Measurements from ENCODE around the gene EMCN. TPM values are rescaled to one million over a fixed set of nuclear protein-coding genes. Genes with fewer than 3 reads are reported as not detected.

The EMCN gene
- total and polyA plus RNA-seq, 2 donors from 2014 or later = 48.1 to 140 TPM

DNA sequence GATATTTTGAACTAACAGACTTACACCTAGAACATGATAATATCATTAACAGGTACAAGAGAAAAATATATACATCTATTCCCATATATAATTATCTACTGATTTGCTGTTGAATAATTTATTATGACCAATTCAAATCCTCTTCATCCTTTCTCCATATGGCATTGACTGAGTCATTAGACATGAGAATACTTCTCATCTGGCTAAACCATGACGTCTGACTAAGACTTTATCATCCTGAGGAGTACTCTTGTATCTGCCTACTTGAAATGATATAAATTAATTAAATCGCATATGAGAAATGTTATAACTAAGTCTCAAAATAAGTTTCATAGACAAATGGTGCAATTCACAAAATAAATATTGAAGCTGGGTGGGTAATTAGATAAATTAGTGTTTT is 67.4 kb downstream of the EMCN start:
- H3K27ac ChIP-seq (ENCODE audit: low read depth in 2 of 2, low read length in 2 of 2) = no peak overlapping the region
- no peak overlapping the region for H3K4me3 ChIP-seq (ENCODE audit: low read length in 3 of 3)
- no peaks in the 10 kb centered on the region for H3K36me3 ChIP-seq (ENCODE audit: control insufficient read depth in 2 of 3, insufficient read depth in 3 of 3, low read length in 3 of 3)
- H3K4me1 ChIP-seq (ENCODE audit: control insufficient read depth in 2 of 3, insufficient read depth in 2 of 3, low read depth in 1 of 3, low read length in 3 of 3) = no peaks in the 10 kb centered on the region
- no peak overlapping the region for H3K9ac ChIP-seq (ENCODE audit: low read length in 3 of 3)
- FAIRE-seq (no peak), DNase-seq (no peak)
- H3K27me3 ChIP-seq (ENCODE audit: control insufficient read depth, insufficient read depth, low read length) = no peaks in the 10 kb centered on the region
- no peaks in the 10 kb centered on the region for H3K9me3 ChIP-seq (ENCODE audit: control insufficient read depth in 2 of 3, insufficient read depth in 1 of 3, low read length in 3 of 3)
- intact Hi-C loops (cut with DNase I) = no loop called here
- no peak for TF ChIP-seq CTCF (IDR thresholded peaks at IDR 0.05; ENCODE audit: borderline replicate concordance, extremely low read depth, insufficient read depth)

DNA sequence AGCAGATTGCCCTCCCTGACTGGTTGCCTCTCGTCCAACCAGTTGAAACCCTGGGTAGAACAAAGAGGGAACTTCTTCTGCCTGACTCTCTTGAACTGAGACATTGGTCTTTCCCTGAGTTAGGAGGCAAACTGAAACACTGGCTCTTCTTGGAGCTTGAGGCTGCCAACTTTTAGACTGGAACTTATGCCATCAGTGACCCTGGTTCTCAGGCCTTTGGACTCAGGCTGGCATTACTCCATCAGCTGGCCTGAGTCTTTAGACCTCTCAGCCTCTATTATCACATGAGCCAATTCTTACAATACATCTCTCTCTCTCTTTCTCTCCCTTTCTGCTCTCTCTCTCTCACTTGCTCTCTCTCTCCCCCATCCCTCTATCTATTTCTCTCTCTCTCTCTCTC is 86.4 kb downstream of the EMCN start:
- Histone ChIP-seq H3K9me3 (ENCODE audit: control insufficient read depth in 2 of 3, insufficient read depth in 1 of 3, low read length in 3 of 3) (no peaks in the 10 kb centered on the region), H3K27me3 (ENCODE audit: control insufficient read depth, insufficient read depth, low read length) (no peaks in the 10 kb centered on the region), H3K36me3 (ENCODE audit: control insufficient read depth in 2 of 3, insufficient read depth in 3 of 3, low read length in 3 of 3) (no peaks in the 10 kb centered on the region), H3K27ac (ENCODE audit: low read depth in 2 of 2, low read length in 2 of 2) (no peak overlapping the region), H3K4me1 (ENCODE audit: control insufficient read depth in 2 of 3, insufficient read depth in 2 of 3, low read depth in 1 of 3, low read length in 3 of 3) (peaks cover 0 to 2% (median 0%) of the 10 kb centered on the region in 3 donors), H3K9ac (ENCODE audit: low read length in 3 of 3) (no peak overlapping the region), H3K4me3 (ENCODE audit: low read length in 3 of 3) (no peak overlapping the region)
- TF ChIP-seq CTCF (IDR thresholded peaks at IDR 0.05; ENCODE audit: borderline replicate concordance, extremely low read depth, insufficient read depth) = no peak
- DNase-seq (no peak), FAIRE-seq (no peak)
- intact Hi-C loops (cut with DNase I) = no loop called here

- no peak for DNase-seq
- Histone ChIP-seq H3K4me3 (ENCODE audit: low read length in 3 of 3) (no peak overlapping the region), H3K4me1 (ENCODE audit: control insufficient read depth in 2 of 3, insufficient read depth in 2 of 3, low read depth in 1 of 3, low read length in 3 of 3) (peaks cover 0 to 2% (median 0%) of the 10 kb centered on the region in 3 donors), H3K9ac (ENCODE audit: low read length in 3 of 3) (no peak overlapping the region), H3K27me3 (ENCODE audit: control insufficient read depth, insufficient read depth, low read length) (no peaks in the 10 kb centered on the region), H3K9me3 (ENCODE audit: control insufficient read depth in 2 of 3, insufficient read depth in 1 of 3, low read length in 3 of 3) (no peaks in the 10 kb centered on the region), H3K27ac (ENCODE audit: low read depth in 2 of 2, low read length in 2 of 2) (no peak overlapping the region), H3K36me3 (ENCODE audit: control insufficient read depth in 2 of 3, insufficient read depth in 3 of 3, low read length in 3 of 3) (no peaks in the 10 kb centered on the region)
- FAIRE-seq = no peak
- TF ChIP-seq CTCF (IDR thresholded peaks at IDR 0.05; ENCODE audit: borderline replicate concordance, extremely low read depth, insufficient read depth) = no peak
- intact Hi-C loops (cut with DNase I) = no loop called here
These were observed 87.4 kb downstream of the EMCN start for GRCh38 chr4:100430451-100430850.

DNA sequence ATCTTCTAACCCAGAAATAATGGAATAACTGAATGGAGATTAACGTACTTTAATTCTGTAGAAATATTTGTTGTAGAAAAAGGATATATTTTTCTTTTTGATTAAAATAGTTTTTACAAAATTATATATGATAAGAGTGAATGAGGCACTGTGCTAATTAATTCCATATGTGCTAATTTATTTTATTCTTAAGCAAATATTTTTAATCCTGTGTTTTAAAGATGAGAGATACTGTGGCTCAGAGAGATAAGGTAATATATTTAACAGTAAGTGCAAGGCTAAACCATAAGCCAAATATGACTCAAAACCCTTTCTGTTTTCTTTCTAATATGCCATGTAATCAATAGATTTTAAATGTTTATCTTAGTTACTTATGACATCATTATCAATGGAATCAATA is 88.2 kb downstream of the EMCN start:
- DNase-seq = no peak
- Histone ChIP-seq H3K27me3 (ENCODE audit: control insufficient read depth, insufficient read depth, low read length) (no peaks in the 10 kb centered on the region), H3K36me3 (ENCODE audit: control insufficient read depth in 2 of 3, insufficient read depth in 3 of 3, low read length in 3 of 3) (no peaks in the 10 kb centered on the region), H3K4me1 (ENCODE audit: control insufficient read depth in 2 of 3, insufficient read depth in 2 of 3, low read depth in 1 of 3, low read length in 3 of 3) (peaks cover 0 to 2% (median 0%) of the 10 kb centered on the region in 3 donors), H3K9me3 (ENCODE audit: control insufficient read depth in 2 of 3, insufficient read depth in 1 of 3, low read length in 3 of 3) (no peaks in the 10 kb centered on the region), H3K4me3 (ENCODE audit: low read length in 3 of 3) (no peak overlapping the region), H3K27ac (ENCODE audit: low read depth in 2 of 2, low read length in 2 of 2) (no peak overlapping the region), H3K9ac (ENCODE audit: low read length in 3 of 3) (no peak overlapping the region)
- intact Hi-C loops (cut with DNase I) = no loop called here
- no peak for FAIRE-seq
- no peak for TF ChIP-seq CTCF (IDR thresholded peaks at IDR 0.05; ENCODE audit: borderline replicate concordance, extremely low read depth, insufficient read depth)

Measured in kidney (tissue), 14 donors.